H9 (cell line): ENCODE data around the gene SAP25. TPM values are rescaled to one million over a fixed set of nuclear protein-coding genes. Genes with fewer than 3 reads are reported as not detected.
A peak's percentile ranks its signal among the peaks of the same experiment; 100 is the strongest.

Experiments
- DNase-seq: peaks from one replicate; pipeline ENCODE4 v3.0.0-alpha.2; 2017
- H2AFZ ChIP-seq: one replicate; pipeline ENCODE4 v1.6.1; 2013; ENCODE audit warnings: mild to moderate bottlenecking, low read length, control low read depth, moderate library complexity
- H2AK5ac ChIP-seq: 2 replicates; pipeline ENCODE4 v1.6.1; 2013; ENCODE audit warnings: low read length, control low read depth, mixed read lengths; ENCODE audit not compliant: insufficient read length
- H2BK120ac ChIP-seq: one replicate; pipeline ENCODE4 v1.6.1; 2013; ENCODE audit warnings: low read depth, mild to moderate bottlenecking, low read length, control low read depth, inconsistent platforms; ENCODE audit not compliant: poor library complexity, severe bottlenecking
- H2BK12ac ChIP-seq: 2 replicates; pipeline ENCODE4 v1.6.1; 2013; ENCODE audit warnings: low read length, control low read depth, mixed read lengths, low read depth; ENCODE audit not compliant: insufficient read length
- H2BK15ac ChIP-seq: 2 replicates; pipeline ENCODE4 v1.6.1; 2013; ENCODE audit warnings: low read depth, low read length, control low read depth
- H2BK20ac ChIP-seq: one replicate; pipeline ENCODE4 v1.6.1; 2013; ENCODE audit warnings: low read depth, mild to moderate bottlenecking, low read length, control low read depth, inconsistent platforms; ENCODE audit not compliant: poor library complexity, severe bottlenecking
- H2BK5ac ChIP-seq: 2 replicates; pipeline ENCODE4 v1.6.1; 2013; ENCODE audit warnings: low read length, control low read depth, mixed read lengths; ENCODE audit not compliant: insufficient read length
- H3K14ac ChIP-seq: 2 replicates; pipeline ENCODE4 v1.6.1; 2013; ENCODE audit warnings: low read length, control low read depth; ENCODE audit not compliant: insufficient read depth
- H3K18ac ChIP-seq: 2 replicates; pipeline ENCODE4 v1.6.1; 2013; ENCODE audit warnings: low read depth, mild to moderate bottlenecking, mixed read lengths, low read length, control low read depth; ENCODE audit not compliant: insufficient read length
- H3K23ac ChIP-seq: 2 replicates; pipeline ENCODE4 v1.6.1; 2013; ENCODE audit warnings: low read length, control low read depth, mixed read lengths, low read depth; ENCODE audit not compliant: insufficient read length
- H3K23me2 ChIP-seq: 2 replicates; pipeline ENCODE4 v1.6.1; 2013; ENCODE audit warnings: low read depth, mild to moderate bottlenecking, mixed read lengths, low read length, control low read depth; ENCODE audit not compliant: insufficient read length, poor library complexity, severe bottlenecking
- H3K27ac ChIP-seq: 2 replicates; pipeline ENCODE4 v1.5.1; 2013; ENCODE audit warnings: low read length, control low read depth, mixed read lengths, low read depth; ENCODE audit not compliant: insufficient read length
- H3K27me3 ChIP-seq: 2 replicates; pipeline ENCODE4 v1.6.1; 2013; ENCODE audit warnings: low read length, control low read depth, inconsistent platforms; ENCODE audit not compliant: insufficient read depth
- H3K4ac ChIP-seq: 2 replicates; pipeline ENCODE4 v1.6.1; 2013; ENCODE audit warnings: low read depth, mild to moderate bottlenecking, control low read depth, inconsistent platforms, low read length, moderate library complexity
- H3K4me1 ChIP-seq: 2 replicates; pipeline ENCODE4 v1.6.1; 2013; ENCODE audit warnings: low read length, control low read depth, inconsistent platforms; ENCODE audit not compliant: insufficient read depth
- H3K4me2 ChIP-seq: 2 replicates; pipeline ENCODE4 v1.6.1; 2013; ENCODE audit warnings: low read length, control low read depth, mixed read lengths; ENCODE audit not compliant: insufficient read length, insufficient read depth
- H3K56ac ChIP-seq: 2 replicates; pipeline ENCODE4 v1.6.1; 2013; ENCODE audit warnings: low read depth, mild to moderate bottlenecking, mixed read lengths, low read length, control low read depth; ENCODE audit not compliant: insufficient read length
- H3K79me1 ChIP-seq: 2 replicates; pipeline ENCODE4 v1.6.1; 2013; ENCODE audit warnings: low read depth, mild to moderate bottlenecking, moderate library complexity, low read length, control low read depth, inconsistent platforms; ENCODE audit not compliant: insufficient read depth, poor library complexity, severe bottlenecking
- H3K79me2 ChIP-seq: 2 replicates; pipeline ENCODE4 v1.6.1; 2013; ENCODE audit warnings: low read length, control low read depth, inconsistent platforms; ENCODE audit not compliant: insufficient read depth
- H3K9ac ChIP-seq: 2 replicates; pipeline ENCODE4 v1.6.1; 2013; ENCODE audit warnings: low read length, control low read depth, mixed read lengths; ENCODE audit not compliant: insufficient read length; ENCODE audit errors: extremely low read depth
- H3K9me3 ChIP-seq: one replicate; pipeline ENCODE4 v1.6.1; 2013; ENCODE audit warnings: low read depth, low read length, inconsistent platforms; ENCODE audit not compliant: control insufficient read depth
- H3T11ph ChIP-seq: one replicate; pipeline ENCODE4 v1.6.1; 2013; ENCODE audit warnings: mild to moderate bottlenecking, low read length, control low read depth, inconsistent platforms
- H4K20me1 ChIP-seq: one replicate; pipeline ENCODE4 v1.6.1; 2013; ENCODE audit not compliant: control insufficient read depth, insufficient read length, insufficient read depth
- H4K5ac ChIP-seq: 2 replicates; pipeline ENCODE4 v1.6.1; 2013; ENCODE audit warnings: low read depth, mild to moderate bottlenecking, mixed read lengths, low read length, control low read depth; ENCODE audit not compliant: insufficient read length
- H4K8ac ChIP-seq: replicated peaks from 2 replicates; pipeline ENCODE4 v1.6.1; 2013; ENCODE audit warnings: low read length, control low read depth, mixed read lengths, low read depth; ENCODE audit not compliant: insufficient read length
- H4K91ac ChIP-seq: 2 replicates; pipeline ENCODE4 v1.6.1; 2013; ENCODE audit warnings: low read depth, mild to moderate bottlenecking, moderate library complexity, mixed read lengths, low read length, control low read depth; ENCODE audit not compliant: insufficient read length
- H3K27ac Mint-ChIP-seq, 3 experiments: 2 replicates in 2 of 3; 3 replicates in 1 of 3; pipeline ENCODE4 v1.8.0; 2020 to 2021; ENCODE audit warnings: mixed read lengths in 3 of 3, mild to moderate bottlenecking in 1 of 3, moderate library complexity in 1 of 3
- H3K27me3 Mint-ChIP-seq: 2 replicates; pipeline ENCODE4 v1.8.0; 2021; ENCODE audit warnings: low read depth, mild to moderate bottlenecking, moderate library complexity, mixed read lengths
- H3K36me3 Mint-ChIP-seq, 3 experiments: 2 replicates in 2 of 3; 3 replicates in 1 of 3; pipeline ENCODE4 v1.8.0; 2020 to 2021; ENCODE audit warnings: low read depth in 3 of 3, mixed read lengths in 3 of 3; ENCODE audit not compliant: insufficient read depth in 1 of 3
- H3K4me1 Mint-ChIP-seq, 2 experiments: 2 replicates each; pipeline ENCODE4 v1.8.0; 2020; ENCODE audit warnings: mixed read lengths in 2 of 2
- H3K4me3 Mint-ChIP-seq, 2 experiments: 2 replicates in 1 of 2; 3 replicates in 1 of 2; pipeline ENCODE4 v1.8.0; 2020 to 2021; ENCODE audit warnings: mild to moderate bottlenecking in 2 of 2, mixed read lengths in 2 of 2, moderate library complexity in 1 of 2
- H3K9me3 Mint-ChIP-seq, 2 experiments: 2 replicates in 1 of 2; 3 replicates in 1 of 2; pipeline ENCODE4 v1.8.0; 2020; ENCODE audit warnings: mild to moderate bottlenecking in 2 of 2, mixed read lengths in 2 of 2, moderate library complexity in 1 of 2
- WGBS: extraction: QIAGEN DNeasy Blood & Tissue Kit; methylation state at CpG from one replicate; pipeline ENCODE4 v1.1.7; 2013; ENCODE audit warnings: missing lambda C conversion rate, low lambda C conversion rate, mixed read lengths; ENCODE audit not compliant: insufficient read length; ENCODE audit errors: extremely low coverage; 5-methylcytosine and 5-hydroxymethylcytosine counted together
- total RNA-seq: library from RNA; stranded (reverse); gene quantifications from 2 replicates; pipeline ENCODE4 v1.2.1, GENCODE V29; 2021
- TF ChIP-seq, protein P1 (sequence below): fragments of 200-600 bp; sonication (generic); conservative IDR thresholded peaks from 3 replicates; pipeline ENCODE4 v1.8.0; 2021; ENCODE audit warnings: antibody characterized with exemption, mild to moderate bottlenecking

SAP25 gene
- total RNA-seq, 1 experiment from 2014 or later, result 4.2 TPM

DNA sequence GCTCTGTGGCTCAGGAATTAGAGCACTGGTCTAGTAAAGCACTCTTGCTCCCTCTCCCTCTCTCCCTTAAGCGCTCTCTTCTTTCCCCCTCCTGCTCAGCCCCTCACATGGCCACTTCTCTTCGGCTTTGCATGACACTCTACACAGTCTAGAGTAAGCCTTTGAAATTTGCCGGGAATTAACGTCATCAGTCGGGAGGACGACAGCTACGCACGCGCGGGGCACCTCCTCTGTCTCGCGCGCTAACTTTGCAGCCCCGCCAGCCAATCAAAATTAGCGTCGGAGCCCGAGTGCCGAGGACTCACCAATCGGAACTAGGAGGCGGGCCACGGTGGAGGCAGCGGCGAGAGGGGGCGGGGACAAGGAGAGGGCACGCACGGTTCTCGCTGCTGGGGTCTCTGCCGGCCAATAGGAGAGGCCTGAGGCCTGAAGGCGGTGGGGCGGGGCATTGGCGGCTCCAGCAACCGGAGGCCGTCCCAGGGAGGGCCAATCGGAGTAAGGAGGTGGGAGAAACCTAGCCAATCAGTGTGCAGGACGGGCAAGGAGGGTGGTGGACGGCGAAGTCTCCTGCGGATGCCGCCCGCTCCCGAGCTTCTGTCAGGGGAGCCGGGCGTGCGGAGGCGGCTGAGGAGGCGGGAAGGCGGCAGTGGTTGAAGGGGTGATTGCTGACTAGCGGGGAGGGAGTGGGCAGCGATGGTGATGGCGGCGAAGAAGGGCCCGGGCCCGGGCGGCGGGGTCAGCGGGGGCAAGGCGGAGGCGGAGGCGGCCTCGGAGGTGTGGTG lies 34.9 kb downstream of the SAP25 start, which contains the start of gene AGFG2:
Gene AGFG2 (plus strand): TSS at position 550 of the 782 bp plus-strand sequence. CDS start 144 bp downstream, at position 694.
- Histone ChIP-seq H3K79me2 (no peaks in the 10 kb centered on the region), H3T11ph (no peak within 1 kb of the TSS), H3K27me3 (no peaks in the 10 kb centered on the region; the same call in 1 of the 2 replicates), H4K91ac (no peak within 1 kb of the TSS), H3K18ac (no peak within 1 kb of the TSS), H2AFZ (peak within 1 kb of the TSS; percentile 1), H2AK5ac (no peak within 1 kb of the TSS), H3K27ac (no peak within 1 kb of the TSS), H3K79me1 (no peaks in the 10 kb centered on the region), H2BK15ac (no peak within 1 kb of the TSS), H3K23ac (no peak within 1 kb of the TSS), H3K23me2 (peaks cover 11% of the 10 kb centered on the region), H2BK20ac (no peak within 1 kb of the TSS), H4K20me1 (no peaks in the 10 kb centered on the region), H3K4me1 (peaks cover 3% of the 10 kb centered on the region; the same call in 1 of the 2 replicates), H3K9ac (peak within 1 kb of the TSS; percentile 65), H3K14ac (no peak within 1 kb of the TSS), H3K9me3 (no peaks in the 10 kb centered on the region), H2BK5ac (no peak within 1 kb of the TSS), H2BK12ac (no peak within 1 kb of the TSS), H3K4me2 (peak within 1 kb of the TSS; percentile 96), H4K8ac (no peak within 1 kb of the TSS), H3K4ac (no peak within 1 kb of the TSS), H4K5ac (no peak within 1 kb of the TSS), H3K56ac (no peak within 1 kb of the TSS), H2BK120ac (no peak within 1 kb of the TSS)
- TF ChIP-seq, protein P1, sequence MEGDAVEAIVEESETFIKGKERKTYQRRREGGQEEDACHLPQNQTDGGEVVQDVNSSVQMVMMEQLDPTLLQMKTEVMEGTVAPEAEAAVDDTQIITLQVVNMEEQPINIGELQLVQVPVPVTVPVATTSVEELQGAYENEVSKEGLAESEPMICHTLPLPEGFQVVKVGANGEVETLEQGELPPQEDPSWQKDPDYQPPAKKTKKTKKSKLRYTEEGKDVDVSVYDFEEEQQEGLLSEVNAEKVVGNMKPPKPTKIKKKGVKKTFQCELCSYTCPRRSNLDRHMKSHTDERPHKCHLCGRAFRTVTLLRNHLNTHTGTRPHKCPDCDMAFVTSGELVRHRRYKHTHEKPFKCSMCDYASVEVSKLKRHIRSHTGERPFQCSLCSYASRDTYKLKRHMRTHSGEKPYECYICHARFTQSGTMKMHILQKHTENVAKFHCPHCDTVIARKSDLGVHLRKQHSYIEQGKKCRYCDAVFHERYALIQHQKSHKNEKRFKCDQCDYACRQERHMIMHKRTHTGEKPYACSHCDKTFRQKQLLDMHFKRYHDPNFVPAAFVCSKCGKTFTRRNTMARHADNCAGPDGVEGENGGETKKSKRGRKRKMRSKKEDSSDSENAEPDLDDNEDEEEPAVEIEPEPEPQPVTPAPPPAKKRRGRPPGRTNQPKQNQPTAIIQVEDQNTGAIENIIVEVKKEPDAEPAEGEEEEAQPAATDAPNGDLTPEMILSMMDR, result no peak
- Mint-ChIP-seq H3K27me3 (peaks cover 24% of the 10 kb centered on the region), H3K9me3 (no peaks in the 10 kb centered on the region; a peak in 1 of 5 replicates), H3K4me3 (peak within 1 kb of the TSS; percentile 79 to 88), H3K27ac (peak within 1 kb of the TSS; percentile 19 to 85 (median 50); a peak in 4 of 7 replicates), H3K4me1 (peaks cover 39 to 45% of the 10 kb centered on the region in 2 experiments), H3K36me3 (no peaks in the 10 kb centered on the region)
- DNase-seq, result peak; percentile 100
- no CpG with 5 or more reads among the region's 60 CpGs for WGBS
